ENCODE data around the gene ZIM2.

DNA sequence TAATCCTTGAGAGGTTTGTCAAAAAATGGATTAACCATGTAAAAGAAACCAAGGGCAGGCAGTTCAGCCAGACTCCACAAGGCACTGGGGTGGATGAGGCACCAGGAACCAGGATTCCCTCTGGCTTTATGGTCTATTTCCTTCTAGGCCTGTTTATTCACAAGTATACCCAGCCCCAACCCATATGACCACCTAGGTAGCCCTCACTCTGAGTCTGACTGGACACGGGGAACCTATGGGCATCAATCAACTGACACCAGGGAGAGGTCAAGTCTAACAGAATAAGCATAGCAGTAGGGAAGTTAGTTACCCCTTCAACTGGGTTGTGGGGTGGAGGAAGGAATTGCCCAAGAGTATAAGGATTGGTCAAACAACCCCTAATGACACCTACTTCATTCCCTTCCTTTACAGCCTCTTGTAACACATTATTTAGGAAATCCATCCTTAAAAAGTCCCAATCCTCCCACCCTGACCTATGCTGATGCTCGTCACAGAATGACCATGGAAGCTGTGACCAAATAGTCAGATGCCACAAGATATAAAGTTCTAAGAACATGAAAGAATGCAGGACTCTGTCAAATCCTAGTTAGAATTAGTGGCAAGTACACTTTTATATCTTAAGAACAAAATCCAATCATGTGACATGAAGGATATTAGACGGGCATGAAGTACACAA, 31.7 kb downstream of the ZIM2 start:
- no peak for TF ChIP-seq POLR2AphosphoS5 (IDR thresholded peaks at IDR 0.05)
- TF ChIP-seq CTCF (IDR thresholded peaks at IDR 0.05) = no peak
- no peak for TF ChIP-seq POLR2A (IDR thresholded peaks at IDR 0.05)
